Thoracic aorta (tissue), 2 donors: Measurements from ENCODE around the gene MAGI1. TPM values are rescaled to one million over a fixed set of nuclear protein-coding genes. Genes with fewer than 3 reads are reported as not detected.

Experiments
- ATAC-seq: fragments of 150-250 bp; one replicate; pipeline ENCODE4 v1.8.0; 2017; ENCODE audit warnings: low read depth; ENCODE audit not compliant: insufficient number of reproducible peaks, low FRiP score
- DNase-seq: peaks from one replicate; pipeline ENCODE4 v3.0.0-alpha.2; 2020; ENCODE audit warnings: low spot score
- H3K27ac ChIP-seq, 2 donors: fragments of 200-600 bp; sonication (generic); 1 replicate in 1 of 2; 2 replicates in 1 of 2; pipeline ENCODE4 v1.5.1; 2016; ENCODE audit warnings: mild to moderate bottlenecking in 2 of 2, moderate library complexity in 2 of 2
- H3K27me3 ChIP-seq: fragments of 200-600 bp; sonication (generic); replicated peaks from 2 replicates; pipeline ENCODE4 v1.6.0; 2016; ENCODE audit warnings: mild to moderate bottlenecking; ENCODE audit not compliant: insufficient read depth
- H3K36me3 ChIP-seq: fragments of 200-600 bp; sonication (generic); one replicate; pipeline ENCODE4 v1.5.1; 2016
- H3K4me1 ChIP-seq, 2 donors: fragments of 200-600 bp; sonication (generic); 1 replicate in 1 of 2; 2 replicates in 1 of 2; pipeline versions ENCODE4 v1.5.1 to v1.6.0; 2016; ENCODE audit warnings: low read depth in 2 of 2, mild to moderate bottlenecking in 1 of 2; ENCODE audit not compliant: control insufficient read depth in 1 of 2
- H3K4me3 ChIP-seq: fragments of 200-600 bp; sonication (generic); 2 replicates; pipeline ENCODE4 v1.5.1; 2016; ENCODE audit warnings: mild to moderate bottlenecking
- H3K9me3 ChIP-seq: fragments of 200-600 bp; sonication (generic); 2 replicates; pipeline ENCODE4 v1.5.1; 2016
- total RNA-seq, 2 donors: library from RNA; depleted of rRNA; stranded (reverse); fragments of >200 nt; gene quantifications; one replicate each; pipeline versions ENCODE4 v1.1.0 to v1.2.3, GENCODE V29; 2016
- TF ChIP-seq, protein P1 (sequence below): fragments of 200-600 bp; sonication (generic); IDR thresholded peaks from one replicate; pipeline ENCODE4 v1.5.1; 2019; ENCODE audit warnings: antibody characterized with exemption

Gene MAGI1
- total RNA-seq, 2 donors from 2014 or later, result 48.2 to 88.5 TPM

DNA sequence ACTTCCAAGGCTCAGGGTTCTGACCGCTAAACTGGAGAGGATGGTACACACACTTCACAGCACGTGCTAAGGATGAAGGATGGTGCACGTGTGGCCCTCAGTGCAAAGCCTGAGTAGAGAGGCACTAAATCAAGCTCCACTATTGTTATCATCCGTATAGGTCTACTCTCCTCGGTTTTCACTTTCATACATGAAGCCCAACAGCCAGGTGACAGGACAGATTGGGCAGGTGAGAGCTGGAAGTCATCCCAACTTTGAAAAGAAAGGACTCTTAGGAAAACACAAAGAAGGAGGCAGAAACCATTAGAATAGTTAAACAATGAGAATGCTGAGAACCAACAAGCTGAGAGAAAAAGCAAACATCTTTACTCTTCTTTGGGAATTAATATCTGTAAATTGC lies 21.1 kb downstream of the MAGI1 start:
- no peak overlapping the region for H3K4me3 ChIP-seq
- no peaks in the 10 kb centered on the region for H3K36me3 ChIP-seq
- TF ChIP-seq, protein P1, sequence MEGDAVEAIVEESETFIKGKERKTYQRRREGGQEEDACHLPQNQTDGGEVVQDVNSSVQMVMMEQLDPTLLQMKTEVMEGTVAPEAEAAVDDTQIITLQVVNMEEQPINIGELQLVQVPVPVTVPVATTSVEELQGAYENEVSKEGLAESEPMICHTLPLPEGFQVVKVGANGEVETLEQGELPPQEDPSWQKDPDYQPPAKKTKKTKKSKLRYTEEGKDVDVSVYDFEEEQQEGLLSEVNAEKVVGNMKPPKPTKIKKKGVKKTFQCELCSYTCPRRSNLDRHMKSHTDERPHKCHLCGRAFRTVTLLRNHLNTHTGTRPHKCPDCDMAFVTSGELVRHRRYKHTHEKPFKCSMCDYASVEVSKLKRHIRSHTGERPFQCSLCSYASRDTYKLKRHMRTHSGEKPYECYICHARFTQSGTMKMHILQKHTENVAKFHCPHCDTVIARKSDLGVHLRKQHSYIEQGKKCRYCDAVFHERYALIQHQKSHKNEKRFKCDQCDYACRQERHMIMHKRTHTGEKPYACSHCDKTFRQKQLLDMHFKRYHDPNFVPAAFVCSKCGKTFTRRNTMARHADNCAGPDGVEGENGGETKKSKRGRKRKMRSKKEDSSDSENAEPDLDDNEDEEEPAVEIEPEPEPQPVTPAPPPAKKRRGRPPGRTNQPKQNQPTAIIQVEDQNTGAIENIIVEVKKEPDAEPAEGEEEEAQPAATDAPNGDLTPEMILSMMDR, result no peak
- no peaks in the 10 kb centered on the region for H3K9me3 ChIP-seq
- H3K27me3 ChIP-seq, result no peaks in the 10 kb centered on the region
- H3K4me1 ChIP-seq, result peaks cover 6 to 34% of the 10 kb centered on the region in 2 donors
- no peak overlapping the region for H3K27ac ChIP-seq
- ATAC-seq (no peak), DNase-seq (no peak)

DNA sequence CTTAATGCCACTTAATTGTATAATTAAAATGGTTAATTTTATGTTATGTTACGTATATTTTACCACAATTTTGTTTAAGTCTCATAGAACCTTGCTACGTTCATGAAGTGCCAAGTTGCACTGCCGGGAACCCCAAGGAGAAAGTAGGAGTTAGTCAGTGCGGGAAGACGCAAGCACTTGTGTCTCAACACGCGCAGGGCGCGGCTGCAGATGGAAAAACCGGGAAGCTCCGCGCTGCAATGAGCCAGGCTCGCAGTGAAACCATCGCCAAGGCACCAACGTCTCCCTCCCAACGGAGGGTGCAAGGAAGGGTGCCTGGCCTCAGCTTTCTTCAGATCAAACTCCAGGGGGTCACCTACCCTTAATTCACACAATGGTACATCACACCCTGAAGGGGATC lies 21.6 kb downstream of the MAGI1 start:
- Histone ChIP-seq H3K36me3 (no peaks in the 10 kb centered on the region), H3K4me1 (peaks cover 6 to 32% of the 10 kb centered on the region in 2 donors), H3K9me3 (no peaks in the 10 kb centered on the region), H3K27ac (no peak overlapping the region), H3K4me3 (no peak overlapping the region), H3K27me3 (no peaks in the 10 kb centered on the region)
- ATAC-seq, result no peak
- TF ChIP-seq, protein P1, result no peak
- no peak for DNase-seq

DNA sequence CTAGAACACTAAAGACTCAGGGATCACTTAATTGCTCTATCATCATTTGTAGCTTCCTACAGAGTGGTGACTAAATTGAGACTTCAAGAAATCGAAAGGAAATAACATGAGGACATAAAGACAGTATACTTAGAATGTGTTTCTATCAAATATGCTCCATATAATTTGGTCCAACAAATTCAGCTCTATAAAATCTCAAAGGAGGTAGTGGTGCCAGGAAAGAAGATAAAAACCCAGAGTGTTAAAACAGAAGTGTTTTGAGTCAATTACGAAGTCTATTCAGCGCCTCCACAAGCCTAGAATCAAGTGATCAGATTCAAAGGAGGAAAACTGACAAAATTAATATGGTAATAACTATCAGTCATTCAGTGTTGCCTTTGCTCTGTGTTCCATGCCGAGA lies 22.9 kb downstream of the MAGI1 start:
- Histone ChIP-seq H3K27me3 (no peaks in the 10 kb centered on the region), H3K27ac (no peak overlapping the region), H3K9me3 (no peaks in the 10 kb centered on the region), H3K4me3 (no peak overlapping the region), H3K4me1 (peaks cover 7 to 24% of the 10 kb centered on the region in 2 donors), H3K36me3 (no peaks in the 10 kb centered on the region)
- TF ChIP-seq, protein P1, result no peak
- DNase-seq (no peak), ATAC-seq (no peak)

DNA sequence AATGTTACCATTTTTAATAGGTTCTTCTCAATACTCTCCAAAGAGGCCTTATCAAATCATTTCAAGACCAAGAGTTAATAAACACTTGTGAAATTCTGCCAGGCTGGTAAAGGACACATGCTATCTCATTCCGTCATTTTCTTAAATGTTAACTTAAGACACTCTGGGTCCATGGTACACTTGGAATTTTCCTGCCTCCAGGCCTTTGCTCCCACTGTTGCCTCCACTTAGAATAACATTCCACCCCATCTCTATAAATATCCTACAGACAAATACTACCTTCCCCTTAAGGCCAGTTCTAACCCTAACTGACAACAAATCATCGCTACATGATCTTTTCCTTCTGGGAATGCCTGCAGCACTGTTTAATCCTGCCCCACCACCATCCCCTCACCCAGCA lies 24.1 kb downstream of the MAGI1 start:
- TF ChIP-seq, protein P1, result no peak
- H3K4me3 ChIP-seq, result no peak overlapping the region
- H3K27ac ChIP-seq, result no peak overlapping the region
- H3K4me1 ChIP-seq, result peaks cover 10 to 32% of the 10 kb centered on the region in 2 donors
- no peak for ATAC-seq
- no peaks in the 10 kb centered on the region for H3K36me3 ChIP-seq
- H3K27me3 ChIP-seq, result no peaks in the 10 kb centered on the region
- H3K9me3 ChIP-seq, result no peaks in the 10 kb centered on the region
- DNase-seq, result no peak

DNA sequence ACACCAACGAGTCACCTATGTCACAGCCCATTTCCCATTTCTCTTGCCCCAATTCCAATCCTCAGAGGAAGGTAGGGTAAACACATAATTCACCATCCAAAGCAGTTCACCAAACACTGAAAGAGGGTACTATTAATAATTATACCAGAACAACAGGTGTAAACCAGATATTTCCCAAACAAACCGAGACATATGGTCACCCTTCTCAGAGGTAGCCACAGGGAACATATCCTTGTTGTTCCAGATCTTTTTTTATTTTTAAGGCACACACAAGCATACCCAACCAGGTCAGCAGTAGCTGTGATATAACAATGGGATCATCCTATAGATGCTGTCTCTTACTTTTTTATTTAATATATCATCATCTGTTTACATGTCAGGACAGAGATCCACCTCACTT lies 24.7 kb downstream of the MAGI1 start:
- Histone ChIP-seq H3K9me3 (no peaks in the 10 kb centered on the region), H3K27ac (no peak overlapping the region), H3K27me3 (no peaks in the 10 kb centered on the region), H3K36me3 (no peaks in the 10 kb centered on the region), H3K4me1 (peaks cover 10 to 32% of the 10 kb centered on the region in 2 donors), H3K4me3 (no peak overlapping the region)
- TF ChIP-seq, protein P1, result no peak
- DNase-seq (no peak), ATAC-seq (no peak)
